HepG2 (cell line): ENCODE measurements around the gene ARID5B. TPM values are rescaled to one million over a fixed set of nuclear protein-coding genes. Genes with fewer than 3 reads are reported as not detected.
"Not testable (repeated sequence)": the region's sequence is repeated elsewhere in the genome, so short reads cannot be mapped to it uniquely, and the experiment has no call there.

Source experiments
- ATAC-seq: fragments of 200-7000 bp; cut with Tn5 transposase; 3 replicates; pipeline ENCODE4 v1.9.1; 2020; ENCODE audit warnings: mild to moderate bottlenecking, moderate library complexity
- BruUV-seq: library from RNA; stranded (reverse); fragments of 400-500 nt; replicated peaks from 2 replicates; lab custom pipeline; 2021; lab: Mats Ljungman, UMichigan
- CTCF ChIA-PET: fragments of 300-600 bp; formaldehyde crosslinking; extraction: SDS; loops from one replicate; lab custom pipeline; 2021; ENCODE audit warnings: low total read pairs, inconsistent platforms, low intra/inter-chr PET ratio; lab: Yijun Ruan, JAX
- POLR2A ChIA-PET: fragments of 350-600 bp; sonication (Branson Sonifier 250); formaldehyde crosslinking; loops from one replicate; lab custom pipeline; 2020; ENCODE audit warnings: antibody characterized with exemption, inconsistent platforms; lab: Yijun Ruan, JAX
- DNase-seq: peaks from one replicate; pipeline ENCODE4 v3.0.0-alpha.2; 2015; ENCODE audit warnings: low spot score
- FAIRE-seq: peaks from 3 replicates; lab custom pipeline; 2011; peaks lifted over from hg19 to GRCh38; lab: Jason Lieb, UNC
- H2AFZ ChIP-seq: one replicate; pipeline ENCODE4 v1.6.1; 2011; ENCODE audit warnings: low read length, inconsistent platforms
- H3K27ac ChIP-seq: fragments of 300-600 bp; 3 replicates; pipeline ENCODE4 v1.8.0; 2011; ENCODE audit warnings: mixed run types, mild to moderate bottlenecking, mixed read lengths, low read length, inconsistent platforms; ENCODE audit not compliant: insufficient read depth; ENCODE audit errors: extremely low read length
- H3K27me3 ChIP-seq, 2 experiments: fragments of 200-600 bp in 1 of 2; 2 replicates in 1 of 2; 3 replicates in 1 of 2; pipeline versions ENCODE4 v1.6.0 to v1.8.0; 2011; ENCODE audit warnings: low read length in 2 of 2, mild to moderate bottlenecking in 2 of 2, moderate library complexity in 2 of 2, inconsistent platforms in 1 of 2; ENCODE audit not compliant: insufficient read depth in 2 of 2, control insufficient read depth in 1 of 2
- H3K36me3 ChIP-seq, 2 experiments: fragments of 200-600 bp in 1 of 2; replicated peaks in 1 of 2; 2 replicates in 1 of 2; 3 replicates in 1 of 2; pipeline versions ENCODE4 v1.5.1 to v1.8.0; 2011; ENCODE audit warnings: low read length in 2 of 2, inconsistent platforms in 1 of 2; ENCODE audit not compliant: insufficient read depth in 2 of 2, control insufficient read depth in 1 of 2
- H3K4me1 ChIP-seq: 2 replicates; pipeline ENCODE4 v1.5.1; 2012; ENCODE audit warnings: low read length, inconsistent platforms; ENCODE audit not compliant: insufficient read depth
- H3K4me2 ChIP-seq: 2 replicates; pipeline ENCODE4 v1.6.0; 2011; ENCODE audit warnings: low read depth, low read length, inconsistent platforms
- H3K4me3 ChIP-seq, 3 experiments: fragments of 200-600 bp in 1 of 3; sonication (generic), shearing (Covaris generic) in 1 of 3; replicated peaks in 1 of 3; 2 replicates each; pipeline ENCODE4 v1.5.1; 2011 to 2016; ENCODE audit warnings: low read length in 3 of 3, inconsistent platforms in 2 of 3, low read depth in 2 of 3, mild to moderate bottlenecking in 2 of 3, control low read depth in 1 of 3, mixed read lengths in 1 of 3; ENCODE audit not compliant: insufficient read depth in 1 of 3
- H3K79me2 ChIP-seq: one replicate; pipeline ENCODE4 v1.6.1; 2011; ENCODE audit warnings: low read length, inconsistent platforms; ENCODE audit not compliant: insufficient read depth
- H3K9ac ChIP-seq: 2 replicates; pipeline ENCODE4 v1.6.0; 2011; ENCODE audit warnings: mild to moderate bottlenecking, low read depth, low read length, inconsistent platforms; ENCODE audit not compliant: insufficient read depth
- H3K9me3 ChIP-seq: 2 replicates; pipeline ENCODE4 v1.5.1; 2012; ENCODE audit warnings: mild to moderate bottlenecking, low read length
- H4K20me1 ChIP-seq: 2 replicates; pipeline ENCODE4 v1.6.0; 2011; ENCODE audit warnings: inconsistent platforms, mild to moderate bottlenecking, low read length, moderate library complexity; ENCODE audit not compliant: insufficient read depth
- KLF16 ChIP-seq, 2 experiments: sonication (generic) in 1 of 2; formaldehyde crosslinking in 1 of 2; IDR thresholded peaks; 2 replicates each; pipeline versions ENCODE4 v1.6.1 to v1.8.0; 2016 to 2023; ENCODE audit warnings: missing genetic modification reagents in 2 of 2, missing compliant biosample characterization in 1 of 2
- ZNF205 ChIP-seq: IDR thresholded peaks from 2 replicates; pipeline ENCODE4 v1.6.1; 2018; ENCODE audit warnings: missing biosample characterization, missing genetic modification reagents
- ZNF335 ChIP-seq: sonication (generic); formaldehyde crosslinking; IDR thresholded peaks from 2 replicates; pipeline ENCODE4 v1.4.0; 2020; ENCODE audit warnings: missing genetic modification reagents
- ZNF766 ChIP-seq: sonication (generic); formaldehyde crosslinking; IDR thresholded peaks from 2 replicates; pipeline ENCODE4 v1.5.0; 2020; ENCODE audit warnings: missing genetic modification reagents, borderline replicate concordance
- WGBS: methylation state at CpG from one replicate; pipeline ENCODE4 v1.1.6; 2017; ENCODE audit warnings: low lambda C conversion rate; 5-methylcytosine and 5-hydroxymethylcytosine counted together
- in situ Hi-C: cut with HindIII; loops from 2 replicates; pipeline ENCODE4 v1.10.0; 2017; ENCODE audit warnings: low pct_unique_long_range_greater_than_20kb; ENCODE audit not compliant: extremely low pct_ligation_motif_present
- intact Hi-C: fragments of 100-400 bp; cut with micrococcal nuclease; formaldehyde crosslinking; loops from one replicate; pipeline ENCODE4 v1.10.0; 2022; ENCODE audit not compliant: unreplicated experiment
- polyA plus RNA-seq, 8 experiments: library from polyadenylated mRNA; depleted of rRNA in 3 of 8; stranded (reverse) in 7 of 8; unstranded in 1 of 8; fragments of >200 nt; fragmentation: Illumina TruSeq in 4 of 8; extraction: Trizol in 4 of 8; gene quantifications; 2 replicates each; pipeline versions ENCODE4 v1.2.1 to v1.2.3, GENCODE V29; 2011 to 2016; ENCODE audit warnings: low read depth in 4 of 8, missing spikeins in 1 of 8, mixed read lengths in 1 of 8; ENCODE audit not compliant: insufficient read depth in 1 of 8
- total RNA-seq, 5 experiments: library from RNA; depleted of rRNA; stranded (reverse); fragments of >200 nt; fragmentation: Illumina TruSeq; extraction: Trizol; gene quantifications; 2 replicates each; pipeline ENCODE4 v1.2.3, GENCODE V29; 2016; ENCODE audit warnings: low read depth in 1 of 5
- TF ChIP-seq, protein P1 (sequence below), 2 experiments: fragments of 450-650 bp in 1 of 2; sonication (generic) in 1 of 2; formaldehyde crosslinking; IDR thresholded peaks; 2 replicates each; pipeline versions ENCODE4 v1.5.0 to v1.8.0; 2020 to 2022; ENCODE audit warnings: mild to moderate bottlenecking in 1 of 2, missing genetic modification reagents in 1 of 2
- TF ChIP-seq, protein P2 (sequence below): sonication (generic); formaldehyde crosslinking; IDR thresholded peaks from 2 replicates; pipeline ENCODE4 v1.4.0; 2020; ENCODE audit warnings: mild to moderate bottlenecking, missing genetic modification reagents, borderline replicate concordance

Gene ARID5B
- total and polyA plus RNA-seq, 2 of the 13 experiments (the other 11 are each of a cell fraction or from before 2014, with no cell fraction given) = 6.2 to 21.1 TPM

DNA sequence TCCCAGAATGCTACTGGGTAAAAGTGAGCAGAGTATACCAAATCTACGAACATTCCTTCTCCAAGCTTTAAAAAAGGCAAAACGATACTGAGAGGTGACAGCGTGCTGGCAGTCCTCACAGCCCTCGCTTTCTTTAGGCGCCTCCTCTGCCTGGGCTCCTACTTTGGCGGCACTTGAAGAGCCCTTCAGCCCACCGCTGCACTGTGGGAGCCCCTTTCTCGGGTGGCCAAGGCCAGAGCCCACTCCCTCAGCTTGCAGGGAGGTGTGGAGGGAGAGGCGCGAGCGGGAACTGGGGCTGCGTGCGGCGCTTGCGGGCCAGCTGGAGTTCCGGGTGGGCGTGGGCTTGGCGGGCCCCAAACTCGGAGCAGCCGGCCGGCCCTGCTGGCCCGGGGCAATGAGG is 34.1 kb upstream of the ARID5B start:
- DNase-seq, H3K9me3 ChIP-seq, H4K20me1 ChIP-seq, intact Hi-C loops, BruUV-seq, ATAC-seq, in situ Hi-C loops, H3K9ac ChIP-seq, H3K36me3 ChIP-seq, H3K27me3 ChIP-seq, POLR2A ChIA-PET, H3K79me2 ChIP-seq, H3K4me2 ChIP-seq, H3K4me3 ChIP-seq, H3K27ac ChIP-seq, H2AFZ ChIP-seq, FAIRE-seq, CTCF ChIA-PET: not testable (repeated sequence)
- 90% methylated on average over 7 of the region's 22 CpGs for WGBS
- H3K4me1 ChIP-seq = peaks cover 14% of the 10 kb centered on the region

DNA sequence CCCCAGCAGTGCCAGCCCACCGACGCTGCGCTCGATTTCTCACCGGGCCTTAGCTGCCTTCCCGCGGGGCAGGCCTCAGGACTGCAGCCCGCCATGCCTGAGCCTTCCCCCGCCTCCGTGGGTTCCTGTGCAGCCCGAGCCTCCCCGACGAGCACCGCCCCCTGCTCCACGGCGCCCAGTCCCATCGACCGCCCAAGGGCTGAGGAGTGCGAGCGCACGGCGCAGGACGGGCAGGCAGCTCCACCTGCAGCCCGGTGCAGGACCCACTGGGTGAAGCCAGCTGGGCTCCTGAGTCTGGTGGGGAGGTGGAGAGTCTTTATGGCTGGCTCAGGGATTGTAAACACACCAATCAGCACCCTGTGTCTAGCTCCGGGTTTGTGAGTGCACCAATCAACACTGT is 33.7 kb upstream of the ARID5B start:
- H2AFZ ChIP-seq, H3K4me3 ChIP-seq, BruUV-seq, POLR2A ChIA-PET, in situ Hi-C loops, H3K79me2 ChIP-seq, H3K9me3 ChIP-seq, H3K27ac ChIP-seq, ATAC-seq, H3K4me2 ChIP-seq, H3K27me3 ChIP-seq, H3K36me3 ChIP-seq, DNase-seq, intact Hi-C loops, CTCF ChIA-PET, H4K20me1 ChIP-seq, H3K9ac ChIP-seq, FAIRE-seq: not testable (repeated sequence)
- H3K4me1 ChIP-seq = peaks cover 14% of the 10 kb centered on the region
- 79% methylated on average over 6 of the region's 25 CpGs for WGBS

DNA sequence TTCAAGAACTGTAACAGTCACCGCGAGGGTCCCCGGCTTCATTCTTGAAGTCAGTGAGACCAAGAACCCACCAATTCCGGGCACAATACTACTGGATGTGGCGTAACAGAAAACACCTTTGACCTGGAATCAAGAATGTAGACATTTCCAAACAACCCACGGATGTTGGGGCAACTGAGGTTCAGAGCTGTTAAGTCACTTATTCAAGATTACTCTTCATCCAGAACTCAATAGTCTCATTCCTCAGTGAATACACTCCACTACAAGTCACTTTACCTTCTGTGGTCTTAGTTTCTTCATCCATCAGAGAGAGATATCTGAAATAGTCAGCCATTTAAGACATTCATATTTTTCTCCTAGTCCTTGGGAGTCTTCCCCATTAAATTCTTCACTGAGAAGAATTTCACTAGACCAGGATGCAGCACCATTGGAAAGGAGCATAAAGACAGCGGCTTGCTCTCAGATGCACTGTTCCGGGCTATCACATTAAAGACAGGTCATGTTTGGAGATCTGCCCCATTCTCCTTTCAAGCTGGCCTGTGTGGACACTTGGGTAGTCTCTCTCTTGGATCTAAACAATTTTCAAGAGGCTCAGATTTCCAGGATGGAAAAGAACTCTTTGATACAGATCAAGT is 32.3 kb upstream of the ARID5B start:
- Histone ChIP-seq H3K79me2 (no peaks in the 10 kb centered on the region), H3K4me3 (no peak overlapping the region), H2AFZ (no peak overlapping the region), H3K9ac (no peak overlapping the region), H3K4me2 (0 out of 2 replicates have a peak overlapping the region, but pooled peaks have one; percentile 30), H3K27me3 (no peaks in the 10 kb centered on the region; a peak in 2 of 5 replicates), H3K36me3 (no peaks in the 10 kb centered on the region), H3K9me3 (no peaks in the 10 kb centered on the region), H3K4me1 (peaks cover 14% of the 10 kb centered on the region), H4K20me1 (no peaks in the 10 kb centered on the region), H3K27ac (no peak overlapping the region)
- in situ Hi-C loops = no loop called here
- CTCF ChIA-PET = no interaction called here
- no peak for ATAC-seq
- POLR2A ChIA-PET = no interaction called here
- no peak for FAIRE-seq
- intact Hi-C loops = no loop called here
- no TSS peak for BruUV-seq
- 49% methylated on average over 7 of the region's 8 CpGs for WGBS
- no peak for DNase-seq
- TF ChIP-seq, protein P1, sequence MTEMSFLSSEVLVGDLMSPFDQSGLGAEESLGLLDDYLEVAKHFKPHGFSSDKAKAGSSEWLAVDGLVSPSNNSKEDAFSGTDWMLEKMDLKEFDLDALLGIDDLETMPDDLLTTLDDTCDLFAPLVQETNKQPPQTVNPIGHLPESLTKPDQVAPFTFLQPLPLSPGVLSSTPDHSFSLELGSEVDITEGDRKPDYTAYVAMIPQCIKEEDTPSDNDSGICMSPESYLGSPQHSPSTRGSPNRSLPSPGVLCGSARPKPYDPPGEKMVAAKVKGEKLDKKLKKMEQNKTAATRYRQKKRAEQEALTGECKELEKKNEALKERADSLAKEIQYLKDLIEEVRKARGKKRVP (CRISPR knock-in tag; IDR thresholded peaks at IDR 0.05) = no peak
- TF ChIP-seq KLF16 (CRISPR knock-in tag; IDR thresholded peaks at IDR 0.05) (no peak), ZNF205 (CRISPR knock-in tag) (no peak), ZNF766 (CRISPR knock-in tag) (no peak), ZNF335 (CRISPR knock-in tag) (no peak)
- TF ChIP-seq, protein P2, sequence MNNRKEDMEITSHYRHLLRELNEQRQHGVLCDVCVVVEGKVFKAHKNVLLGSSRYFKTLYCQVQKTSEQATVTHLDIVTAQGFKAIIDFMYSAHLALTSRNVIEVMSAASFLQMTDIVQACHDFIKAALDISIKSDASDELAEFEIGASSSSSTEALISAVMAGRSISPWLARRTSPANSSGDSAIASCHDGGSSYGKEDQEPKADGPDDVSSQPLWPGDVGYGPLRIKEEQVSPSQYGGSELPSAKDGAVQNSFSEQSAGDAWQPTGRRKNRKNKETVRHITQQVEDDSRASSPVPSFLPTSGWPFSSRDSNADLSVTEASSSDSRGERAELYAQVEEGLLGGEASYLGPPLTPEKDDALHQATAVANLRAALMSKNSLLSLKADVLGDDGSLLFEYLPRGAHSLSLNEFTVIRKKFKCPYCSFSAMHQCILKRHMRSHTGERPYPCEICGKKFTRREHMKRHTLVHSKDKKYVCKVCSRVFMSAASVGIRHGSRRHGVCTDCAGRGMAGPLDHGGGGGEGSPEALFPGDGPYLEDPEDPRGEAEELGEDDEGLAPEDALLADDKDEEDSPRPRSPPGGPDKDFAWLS (CRISPR knock-in tag) = no peak
